ENCODE results near the gene EFNB2. TPM values are rescaled to one million over a fixed set of nuclear protein-coding genes. Genes with fewer than 3 reads are reported as not detected.

The EFNB2 gene
- total RNA-seq (10 to 100 TPM in 3 of 4 donors, 1 to 10 TPM in 1; 7.2 to 15.0 (median 11.6) TPM), polyA plus RNA-seq (10 to 100 TPM in 2 of 3 donors, 1 to 10 TPM in 1; 9.6 to 36.1 (median 13.4) TPM)

GRCh38 chr13:106535552-106536243 lies at the start of gene EFNB2:
EFNB2 (minus strand) TSS chr13:106535662; CDS start chr13:106534964, 698 bp downstream.
- Histone ChIP-seq H3K9me3 (no peaks in the 10 kb centered on the region), H3K4me1 (peaks cover 0 to 32% (median 24%) of the 10 kb centered on the region in 4 donors), H3K27ac (peak within 1 kb of the TSS; percentile 85 to 93 (median 89)), H3K36me3 (peaks cover 0 to 10% (median 0%) of the 10 kb centered on the region in 4 donors), H3K4me3 (peak within 1 kb of the TSS; percentile 51 to 89 (median 82)), H3K27me3 (no peaks in the 10 kb centered on the region)
- peak; percentile 58 to 82 (median 77) for TF ChIP-seq POLR2AphosphoS5 (IDR thresholded peaks at IDR 0.05)
- TF ChIP-seq CTCF (IDR thresholded peaks at IDR 0.05): no peak
- DNase-seq: peak; percentile 93
- intact Hi-C loops (cut with DNase I): loop anchor here (2.0 to 10.0 kb wide), 5 partner anchors 29 to 1963 kb away; no protein-coding TSS in a partner anchor
- WGBS, 2 donors: 0% methylated on average over 102 of the region's 102 CpGs

- Histone ChIP-seq H3K36me3 (no peaks in the 10 kb centered on the region), H3K9me3 (peaks cover 0 to 4% (median 0%) of the 10 kb centered on the region in 4 donors), H3K4me3 (no peak overlapping the region), H3K4me1 (peaks cover 0 to 5% (median 0%) of the 10 kb centered on the region in 4 donors), H3K27ac (no peak overlapping the region), H3K27me3 (no peaks in the 10 kb centered on the region)
- DNase-seq: no peak
- no peak for TF ChIP-seq CTCF (IDR thresholded peaks at IDR 0.05)
- no peak for TF ChIP-seq POLR2AphosphoS5 (IDR thresholded peaks at IDR 0.05)
- no peak for TF ChIP-seq POLR2A (IDR thresholded peaks at IDR 0.05)
- no peak for TF ChIP-seq EP300 (IDR thresholded peaks at IDR 0.05)
- WGBS, 2 donors: 73 to 94% methylated on average over 4 of the region's 4 CpGs
- intact Hi-C loops (cut with DNase I): no loop called here
These were observed 45.8 kb upstream of the EFNB2 start for GRCh38 chr13:106581225-106581624.

GRCh38 chr13:106575896-106576295 lies 40.4 kb upstream of the EFNB2 start:
- intact Hi-C loops (cut with DNase I): no loop called here
- H3K36me3 ChIP-seq: no peaks in the 10 kb centered on the region
- H3K27me3 ChIP-seq: no peaks in the 10 kb centered on the region
- no peak for DNase-seq
- no peak overlapping the region for H3K4me3 ChIP-seq
- peaks cover 0 to 5% (median 0%) of the 10 kb centered on the region in 4 donors for H3K4me1 ChIP-seq
- TF ChIP-seq CTCF (IDR thresholded peaks at IDR 0.05): no peak
- TF ChIP-seq EP300 (IDR thresholded peaks at IDR 0.05): no peak
- no peak for TF ChIP-seq POLR2AphosphoS5 (IDR thresholded peaks at IDR 0.05)
- no peak for TF ChIP-seq POLR2A (IDR thresholded peaks at IDR 0.05)
- H3K9me3 ChIP-seq: no peaks in the 10 kb centered on the region
- H3K27ac ChIP-seq: no peak overlapping the region

GRCh38 chr13:106573868-106574267 lies 38.4 kb upstream of the EFNB2 start:
- peak; percentile 77 for DNase-seq
- Histone ChIP-seq H3K36me3 (no peaks in the 10 kb centered on the region), H3K4me1 (peaks cover 0 to 5% (median 0%) of the 10 kb centered on the region in 4 donors), H3K4me3 (no peak overlapping the region), H3K27ac (peak overlapping the region in 3 of 4 donors; percentile 10 to 46 (median 30)), H3K9me3 (no peaks in the 10 kb centered on the region), H3K27me3 (no peaks in the 10 kb centered on the region)
- WGBS, 2 donors: 27 to 56% methylated on average over 3 of the region's 3 CpGs
- intact Hi-C loops (cut with DNase I): no loop called here
- no peak for TF ChIP-seq CTCF (IDR thresholded peaks at IDR 0.05)
- TF ChIP-seq POLR2AphosphoS5 (IDR thresholded peaks at IDR 0.05): no peak
- no peak for TF ChIP-seq POLR2A (IDR thresholded peaks at IDR 0.05)
- TF ChIP-seq EP300 (IDR thresholded peaks at IDR 0.05): no peak

Data from sigmoid colon (tissue), 7 donors.